HG03025 (cell line): ENCODE data around the gene CLMN.

Source experiments
- ATAC-seq: cut with Tn5 transposase; IDR thresholded peaks from one replicate; pipeline ENCODE4 v1.9.1; 2021; ENCODE audit warnings: mild to moderate bottlenecking, moderate library complexity; ENCODE audit not compliant: unreplicated experiment, low FRiP score

Gene CLMN

GRCh38 chr14:95323361-95323760, 3.7 kb upstream of the CLMN start:
- ATAC-seq, result no peak

GRCh38 chr14:95322651-95323050, 2.9 kb upstream of the CLMN start:
- no peak for ATAC-seq

GRCh38 chr14:95321693-95322455, 2.2 kb upstream of the CLMN start:
- no peak for ATAC-seq

- ATAC-seq, result no peak
Observed at GRCh38 chr14:95320955-95321600, 1.4 kb upstream of the CLMN start.

GRCh38 chr14:95320078-95320895, 579 bp upstream of the CLMN start:
- no peak for ATAC-seq

GRCh38 chr14:95318399-95319311, 1.1 kb downstream of the CLMN start:
- ATAC-seq, result no peak

- ATAC-seq, result no peak
Observed at GRCh38 chr14:95317817-95318343, 1.8 kb downstream of the CLMN start.

- no peak for ATAC-seq
Observed at GRCh38 chr14:95316821-95317220, 2.9 kb downstream of the CLMN start.

- no peak for ATAC-seq
Observed at GRCh38 chr14:95315579-95315978, 4.1 kb downstream of the CLMN start.

- ATAC-seq, result no peak
Observed at GRCh38 chr14:95315156-95315555, 4.6 kb downstream of the CLMN start.

GRCh38 chr14:95314609-95315008, 5.1 kb downstream of the CLMN start:
- no peak for ATAC-seq

- ATAC-seq, result no peak
Observed at GRCh38 chr14:95313707-95314106, 6.0 kb downstream of the CLMN start.

GRCh38 chr14:95313190-95313589, 6.5 kb downstream of the CLMN start:
- ATAC-seq, result no peak

- ATAC-seq, result no peak
Observed at GRCh38 chr14:95312311-95312710, 7.4 kb downstream of the CLMN start.

- no peak for ATAC-seq
Observed at GRCh38 chr14:95311752-95312151, 8.0 kb downstream of the CLMN start.

GRCh38 chr14:95310635-95311380, 8.9 kb downstream of the CLMN start:
- ATAC-seq, result no peak

- no peak for ATAC-seq
Observed at GRCh38 chr14:95309261-95310051, 10.3 kb downstream of the CLMN start.

GRCh38 chr14:95308073-95308472, 11.6 kb downstream of the CLMN start:
- no peak for ATAC-seq
